ENCODE results near the gene SLC39A13.
"Not testable (repeated sequence)": the region's sequence is repeated elsewhere in the genome, so short reads cannot be mapped to it uniquely, and the experiment has no call there.

SLC39A13 gene

DNA sequence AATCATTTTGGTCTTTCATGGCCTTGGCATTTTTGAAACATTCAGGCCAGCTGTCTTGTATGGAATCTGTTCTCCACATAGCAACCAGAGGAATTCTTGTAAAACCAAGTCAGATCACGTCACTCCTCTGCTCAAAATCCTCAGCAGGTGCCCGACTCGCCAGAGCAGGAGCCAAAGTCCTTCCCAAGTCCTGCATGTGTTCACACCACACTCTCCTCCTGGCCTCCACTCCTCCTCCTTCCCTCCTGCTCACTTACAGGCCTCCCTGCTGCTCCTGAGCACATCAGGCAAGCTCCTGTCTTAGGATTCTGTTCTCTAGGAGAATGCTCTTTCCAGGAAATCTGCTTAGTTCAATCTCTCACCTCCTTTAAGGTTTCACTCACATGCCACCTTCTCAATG is 24.8 kb downstream of the SLC39A13 start:
- no peak for FAIRE-seq

DNA sequence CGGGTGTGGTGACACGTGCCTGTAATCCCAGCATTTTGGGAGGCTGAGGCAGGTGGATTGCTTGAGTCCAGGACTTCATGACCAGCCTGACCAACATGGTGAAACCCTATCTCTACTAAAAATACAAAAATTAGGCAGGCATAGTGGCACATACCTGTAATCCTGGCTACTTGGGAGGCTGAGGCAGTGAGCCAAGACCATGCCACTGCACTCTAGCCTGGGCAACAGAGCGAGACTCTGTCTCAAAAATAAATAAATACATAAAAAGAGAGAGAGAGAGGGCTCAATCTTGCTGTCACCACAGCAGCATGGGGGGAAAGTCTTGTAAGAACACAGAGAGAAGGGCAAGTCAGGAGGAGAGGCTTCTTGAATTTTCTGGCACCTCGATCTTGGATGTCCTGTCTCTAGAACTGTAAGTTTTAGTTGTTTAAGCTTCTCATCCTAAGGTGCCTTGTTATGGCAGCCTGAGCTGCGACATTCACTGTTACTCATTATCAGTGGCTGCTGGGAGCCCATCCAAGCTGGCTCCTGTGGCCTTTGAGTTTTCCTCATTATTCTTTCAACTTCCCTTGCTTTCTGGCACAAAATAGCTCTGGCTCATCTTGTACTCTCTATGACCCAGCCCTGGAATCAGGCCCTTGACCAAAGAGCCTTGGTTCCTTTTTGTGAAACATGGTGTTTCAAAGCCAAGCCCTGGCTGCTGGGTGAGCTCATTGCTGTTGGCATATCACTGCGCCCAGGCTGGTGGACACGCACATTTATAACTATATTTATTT is 25.8 kb downstream of the SLC39A13 start:
- FAIRE-seq, result no peak

DNA sequence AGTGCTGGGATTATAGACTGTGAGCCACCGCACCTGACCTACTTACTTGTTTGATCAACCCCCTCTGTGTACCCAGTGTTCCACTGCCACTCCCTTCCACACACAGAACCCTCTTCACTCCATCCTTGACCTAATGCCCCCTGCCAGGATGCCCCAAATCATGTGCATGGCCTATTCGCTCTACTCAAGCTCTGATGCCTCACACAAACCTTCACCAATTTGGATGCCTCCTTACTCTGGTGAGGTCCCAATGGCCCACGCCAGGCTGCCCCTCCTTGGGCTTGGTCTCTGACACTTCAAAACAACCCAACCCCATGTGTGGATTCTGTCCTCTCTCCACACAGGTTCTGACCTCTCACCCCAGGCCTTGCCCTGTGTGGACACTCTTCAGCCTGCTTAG is 27.3 kb downstream of the SLC39A13 start:
- no peak for FAIRE-seq

DNA sequence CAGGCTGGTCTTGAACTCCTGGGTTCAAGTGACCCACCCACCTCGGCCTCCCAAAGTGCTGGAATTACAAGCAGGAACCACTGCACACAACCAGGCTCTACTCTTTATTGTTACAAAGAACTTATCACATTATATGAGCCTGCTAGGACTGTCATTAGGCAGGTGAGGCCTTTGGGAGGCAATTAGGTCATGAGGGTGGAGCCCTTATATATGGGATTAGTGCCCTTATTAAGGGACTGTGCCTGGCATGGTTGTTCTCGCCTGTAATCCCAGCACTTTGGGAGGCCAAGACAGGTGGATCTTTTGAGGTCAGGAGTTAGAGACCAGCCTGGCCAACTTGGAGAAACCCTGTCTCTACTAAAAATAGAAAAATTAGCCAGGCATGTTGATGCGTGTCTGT is 28.3 kb downstream of the SLC39A13 start:
- no peak for FAIRE-seq

DNA sequence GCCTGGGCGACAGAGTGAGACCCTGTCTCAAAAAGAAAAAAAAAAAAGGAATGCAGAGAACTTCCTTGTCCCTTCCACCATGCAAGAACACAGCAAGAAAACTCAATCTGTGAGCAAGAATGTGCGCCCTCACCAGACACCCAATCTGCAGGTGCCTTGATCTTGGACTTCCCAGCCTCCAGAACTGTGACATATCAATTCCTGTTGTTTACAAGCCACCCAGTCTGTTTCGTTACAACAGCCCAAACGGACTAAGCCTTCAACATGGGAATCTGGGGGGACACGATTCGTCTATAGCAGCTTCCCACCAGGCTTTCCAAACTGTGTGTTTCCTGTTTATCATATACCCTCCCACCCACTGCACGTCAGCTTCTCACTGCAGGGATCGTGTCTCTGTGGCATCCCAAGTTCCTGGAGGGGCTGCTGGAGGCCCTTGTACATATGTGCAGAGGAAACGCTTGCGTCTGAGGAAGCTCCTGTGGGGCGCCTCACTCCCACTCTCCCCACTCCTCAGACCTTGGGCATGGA is 28.9 kb downstream of the SLC39A13 start:
- no peak for FAIRE-seq

DNA sequence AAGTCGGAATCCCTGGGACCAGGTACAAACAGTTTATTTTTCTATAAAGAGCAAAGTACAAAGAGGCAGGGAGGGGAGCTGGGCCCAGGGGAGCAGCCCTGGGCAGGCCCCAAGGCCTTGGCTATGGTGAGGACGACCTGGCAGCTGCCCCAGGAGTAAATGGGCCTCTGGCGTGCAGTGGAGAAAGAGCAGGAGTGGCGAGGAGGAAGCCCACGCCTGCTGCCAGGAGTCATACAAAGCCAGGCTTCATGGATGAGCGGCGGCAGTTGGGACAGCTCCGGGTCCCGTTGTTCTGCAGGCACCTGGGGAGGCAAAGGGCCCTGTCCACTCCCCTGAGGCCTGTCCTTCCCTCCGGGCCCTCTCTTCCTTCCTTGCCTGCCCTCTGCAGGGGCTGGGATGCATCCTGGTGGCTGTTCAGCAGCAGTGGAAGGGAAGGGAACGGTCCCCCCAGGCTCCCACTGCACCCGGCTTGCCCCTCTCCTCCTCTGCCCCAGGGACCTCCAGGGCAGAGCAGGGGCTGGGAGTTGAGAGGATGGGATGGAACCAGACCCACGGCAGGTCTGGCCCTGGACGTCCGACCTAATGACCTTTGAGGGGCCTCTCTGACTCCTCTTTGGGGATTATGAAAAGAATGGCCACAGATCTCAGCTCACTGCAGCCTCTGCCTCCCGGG is 29.5 kb downstream of the SLC39A13 start:
- FAIRE-seq, result no peak

DNA sequence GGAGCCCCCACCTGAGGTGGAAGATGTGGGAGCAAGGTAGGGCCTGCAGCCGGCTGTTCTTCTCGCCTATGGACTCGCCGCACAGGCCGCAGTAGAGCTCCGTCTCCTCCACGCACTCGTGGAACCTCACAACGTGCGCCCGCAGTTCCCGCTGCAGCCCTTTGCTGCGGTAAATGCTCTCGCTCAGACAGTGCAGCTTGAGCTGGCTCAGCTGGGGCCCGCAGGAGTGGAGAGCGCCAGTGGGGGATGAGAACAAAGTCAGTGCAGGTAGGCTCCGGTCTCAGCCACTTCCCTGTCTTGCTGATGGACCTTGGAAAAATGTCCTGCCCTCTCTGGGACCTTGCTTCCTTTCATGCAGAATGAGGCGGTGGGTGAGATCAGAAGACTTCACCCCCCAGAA is 30.3 kb downstream of the SLC39A13 start:
- FAIRE-seq, result no peak

DNA sequence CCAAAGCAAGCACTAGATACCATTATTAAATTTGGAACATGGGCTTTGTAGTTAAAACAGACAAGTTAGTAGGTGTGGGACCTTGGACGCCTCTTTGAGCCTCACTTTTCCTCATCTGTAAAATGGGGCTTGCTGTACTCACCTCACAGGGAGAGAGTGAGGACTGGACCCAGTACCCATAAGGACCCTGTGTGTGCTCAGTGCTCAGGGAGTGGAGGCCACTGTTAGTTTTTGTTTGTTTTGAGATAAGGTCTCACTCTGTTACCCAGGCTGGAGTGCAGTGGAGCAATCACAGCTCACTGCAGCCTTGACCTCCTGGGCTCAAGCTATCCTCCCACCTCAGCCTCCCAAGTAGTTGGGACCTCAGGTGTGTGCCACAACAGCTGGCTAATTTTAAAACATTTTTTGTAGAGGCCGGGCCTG is 31.7 kb downstream of the SLC39A13 start:
- FAIRE-seq, result no peak

DNA sequence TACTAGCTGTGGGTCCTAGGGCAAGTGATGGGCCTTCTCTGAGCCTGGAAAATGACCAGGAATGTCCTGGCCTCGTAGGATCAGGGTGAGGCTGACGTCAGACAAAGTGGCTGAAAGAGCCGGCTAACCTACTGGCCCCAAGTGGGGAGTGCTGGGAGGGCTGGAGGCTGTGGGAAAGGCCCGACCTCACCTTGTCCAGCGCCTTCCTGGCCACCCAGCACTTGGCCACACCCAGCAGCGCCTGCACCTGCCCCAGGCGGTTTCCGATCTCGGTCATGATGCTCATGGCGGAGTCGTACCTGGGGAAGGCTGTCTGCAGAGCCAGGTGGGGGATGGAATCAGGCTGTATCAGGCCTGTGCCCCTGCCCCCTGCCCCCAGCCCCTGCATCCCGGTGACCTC is 33.0 kb downstream of the SLC39A13 start:
- FAIRE-seq, result no peak

DNA sequence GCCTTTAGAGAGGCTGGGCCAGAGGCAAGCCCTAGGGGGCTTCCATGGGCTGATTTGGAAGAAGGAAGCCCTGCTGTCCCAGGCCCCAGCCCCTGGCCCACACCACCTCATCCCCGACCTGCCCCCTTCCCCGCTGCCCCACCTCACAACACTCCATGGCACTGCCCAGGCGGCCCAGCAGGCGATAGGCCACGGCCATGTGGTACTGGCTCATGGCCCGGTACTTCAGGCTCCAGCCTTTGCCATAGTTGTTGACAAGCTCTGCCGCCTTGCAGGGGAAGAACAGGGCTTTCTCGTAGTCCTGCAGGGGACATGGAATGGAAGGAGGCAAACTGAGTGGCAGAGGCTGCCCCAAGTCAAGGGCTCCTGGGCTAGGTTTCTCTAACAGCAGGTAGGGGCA is 34.1 kb downstream of the SLC39A13 start:
- no peak for FAIRE-seq

DNA sequence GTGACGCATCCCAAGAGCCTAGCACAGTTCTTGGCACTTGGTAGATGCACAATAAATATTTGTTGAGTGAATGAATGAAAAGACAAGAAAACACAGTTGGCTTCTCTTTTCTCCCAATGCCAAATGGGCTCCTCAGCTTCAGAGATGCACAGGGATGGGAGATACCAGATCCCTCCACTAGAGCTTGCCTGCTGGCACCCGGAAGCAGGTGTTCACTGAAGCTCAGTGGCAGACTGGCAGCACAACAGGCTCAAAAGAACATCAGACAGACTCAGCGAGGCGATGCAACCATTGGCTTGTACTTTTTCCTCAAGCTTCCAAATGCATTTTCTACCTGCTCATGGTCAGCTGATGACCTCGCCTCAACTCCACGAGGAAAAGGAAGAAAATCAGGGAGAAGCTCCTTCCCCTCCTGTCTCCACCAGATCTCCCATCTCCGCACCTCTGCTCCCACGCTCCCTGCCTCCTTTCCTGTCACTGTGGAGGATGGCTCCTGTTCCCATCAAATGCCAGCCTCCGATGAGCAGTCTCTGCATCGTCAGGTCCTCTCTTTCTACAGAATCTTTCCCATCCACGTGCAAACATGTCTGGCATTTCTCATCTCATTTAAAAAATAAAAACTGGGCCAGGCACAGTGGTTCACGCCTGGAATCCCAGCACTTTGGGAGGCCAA is 34.8 kb downstream of the SLC39A13 start:
- no peak for FAIRE-seq

DNA sequence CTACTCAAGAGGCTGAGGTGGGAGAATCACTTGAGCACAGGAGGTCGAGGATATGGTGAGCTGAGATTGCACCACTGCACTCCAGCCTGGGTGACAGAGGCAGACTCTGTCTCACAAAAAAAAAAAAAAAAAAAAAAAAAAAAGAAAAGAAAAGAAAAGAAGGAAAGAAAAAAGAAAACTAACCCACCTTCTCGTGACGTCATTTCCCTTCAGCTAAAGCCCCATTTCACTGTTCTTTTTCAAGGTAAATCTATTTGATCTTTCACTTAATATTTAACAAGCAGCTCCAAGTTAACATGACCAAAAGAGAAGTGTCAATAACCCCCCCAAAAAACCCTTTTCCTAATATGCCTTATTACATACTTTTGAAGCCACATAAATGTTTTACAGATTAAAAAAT is 35.4 kb downstream of the SLC39A13 start:
- FAIRE-seq, result no peak

DNA sequence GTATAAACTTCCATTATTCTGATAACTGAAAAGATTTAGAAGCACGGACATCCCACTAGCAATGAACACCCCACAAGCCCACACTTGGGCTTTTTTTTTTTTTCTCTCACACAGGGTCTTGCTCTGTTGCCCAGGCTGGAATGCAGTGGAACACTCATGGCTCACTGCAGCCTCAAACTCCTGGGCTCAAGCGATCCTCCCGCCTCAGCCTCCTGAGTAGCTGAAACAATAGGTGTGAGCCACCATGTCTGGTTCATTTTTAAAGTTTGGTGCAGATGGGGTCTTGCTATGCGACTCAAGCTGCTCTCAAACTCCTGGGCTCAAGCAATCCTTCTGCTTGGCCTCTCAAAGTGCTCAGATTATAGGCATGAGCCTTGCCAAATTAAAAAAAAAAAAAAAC is 37.5 kb downstream of the SLC39A13 start:
- FAIRE-seq, result no peak

DNA sequence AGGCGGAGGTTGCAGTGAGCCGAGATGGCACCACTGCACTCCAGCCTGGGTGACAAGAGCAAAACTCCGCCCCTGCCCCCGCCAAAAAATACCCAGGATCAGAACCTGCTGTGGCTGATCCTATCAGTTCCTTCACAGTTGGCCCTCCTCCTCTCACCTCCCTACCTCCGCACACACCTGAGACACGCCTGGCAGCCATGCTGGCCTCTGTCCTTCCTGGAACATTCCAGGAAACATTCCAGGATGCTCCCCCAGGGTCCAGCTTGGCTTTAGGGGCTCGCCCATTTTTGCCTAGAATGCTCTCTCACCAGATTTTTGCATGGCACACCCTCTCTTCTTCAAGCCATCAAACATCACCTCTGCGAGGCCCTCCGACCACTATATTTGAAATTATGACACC is 38.4 kb downstream of the SLC39A13 start:
- FAIRE-seq, result no peak

DNA sequence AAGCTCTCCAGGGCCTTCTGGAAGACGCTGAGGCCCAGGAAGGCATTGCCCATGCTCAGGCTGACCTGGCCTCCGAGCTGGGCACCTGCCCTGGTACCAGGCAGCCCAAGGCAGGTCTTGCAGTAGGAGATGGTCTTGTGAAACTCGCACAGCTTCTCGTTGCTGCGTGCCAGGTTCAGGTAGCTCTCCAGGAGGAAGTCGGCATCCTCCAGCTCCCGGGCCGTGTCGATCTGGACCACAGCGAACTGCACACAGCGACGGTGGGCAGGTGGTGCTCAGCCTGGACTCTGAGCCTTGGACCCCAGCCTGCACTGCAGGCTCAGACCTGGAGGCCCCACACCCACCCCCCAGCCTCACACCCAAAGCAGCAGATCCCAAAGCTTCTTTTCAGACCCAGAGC is 39.5 kb downstream of the SLC39A13 start:
- no peak for FAIRE-seq

DNA sequence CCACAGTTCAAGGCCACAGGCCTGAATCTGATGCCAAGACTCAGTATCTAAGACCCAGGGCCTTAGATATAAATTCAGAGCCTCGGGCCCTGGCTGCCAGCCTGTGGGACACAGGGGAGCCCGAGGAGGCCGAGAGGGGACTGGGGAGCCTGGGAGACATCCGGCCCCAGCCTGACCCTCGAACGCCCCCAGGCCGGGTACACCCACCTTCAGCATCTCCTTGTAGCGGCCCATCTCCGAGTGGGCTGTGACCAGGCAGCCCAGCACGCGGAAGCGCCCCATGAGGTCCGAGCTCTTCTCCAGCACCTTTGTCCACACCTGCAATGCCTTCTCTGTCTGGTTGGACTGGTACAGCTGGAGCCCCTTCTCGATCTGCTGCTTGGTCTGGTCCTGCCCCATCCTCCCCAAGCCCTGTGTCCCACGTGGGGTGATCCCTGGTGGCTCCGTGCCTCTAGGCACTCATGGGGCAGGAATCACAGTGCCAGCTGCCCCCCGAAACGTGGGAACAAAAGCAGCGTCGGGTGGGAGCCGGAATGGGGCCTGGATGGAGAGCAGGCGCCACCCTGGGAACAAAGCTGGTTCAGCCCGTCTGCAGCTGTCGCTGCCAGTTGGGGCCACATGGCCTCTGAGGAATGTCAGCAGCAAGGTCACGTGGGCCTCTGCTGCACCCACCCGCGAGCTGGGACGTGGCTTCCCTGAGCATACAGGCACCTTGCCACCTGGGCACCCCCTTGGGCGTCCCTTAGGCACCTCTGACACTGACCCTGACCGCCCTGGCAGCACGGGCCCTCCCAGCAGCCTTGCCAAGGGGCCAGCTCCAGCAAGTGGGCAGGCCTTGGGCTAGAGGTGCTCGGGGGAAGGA is 40.4 kb downstream of the SLC39A13 start, which contains the start of gene RAPSN:
TSS of gene RAPSN (minus strand) at position 571 of the 862 bp plus-strand sequence. CDS start at position 399, 172 bp downstream.
- FAIRE-seq, result no peak

DNA sequence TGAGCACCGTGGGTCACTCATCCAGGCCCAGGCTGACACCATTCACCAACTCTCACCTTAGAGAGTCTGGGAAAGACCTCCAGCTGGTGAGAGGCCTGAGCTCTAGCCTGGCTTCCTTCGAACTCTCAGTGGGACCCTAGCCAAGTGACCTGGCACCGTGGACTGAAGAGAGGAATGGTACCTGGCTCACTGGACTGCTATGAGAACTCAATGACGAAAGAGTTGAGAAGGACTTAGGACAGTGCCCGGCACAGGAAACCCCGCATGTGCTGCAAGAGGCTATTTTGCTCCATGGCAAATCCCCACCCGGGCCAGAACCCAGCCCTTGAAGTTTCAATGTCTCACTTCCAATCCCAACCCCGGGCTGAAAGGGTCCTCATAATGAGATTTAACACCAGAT is 41.2 kb downstream of the SLC39A13 start:
- no peak for FAIRE-seq

DNA sequence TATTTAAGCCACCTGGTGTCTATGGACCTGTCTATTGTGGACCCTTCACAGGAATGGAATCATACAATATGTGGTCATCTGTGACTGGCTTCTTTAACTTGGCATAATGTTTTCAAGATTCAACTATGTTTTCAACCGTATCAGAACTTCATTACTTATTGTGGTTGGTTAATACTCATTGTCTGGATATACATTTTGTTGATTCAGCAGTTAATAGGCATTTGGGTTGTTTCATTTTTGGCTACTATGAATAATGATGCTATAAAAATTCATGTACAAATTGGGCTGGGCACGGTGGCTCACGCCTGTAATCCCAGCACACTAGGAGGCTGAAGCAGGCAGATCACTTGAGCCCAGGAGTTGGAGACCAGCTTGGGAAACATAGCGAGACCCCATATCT is 43.0 kb downstream of the SLC39A13 start:
- no peak for FAIRE-seq

DNA sequence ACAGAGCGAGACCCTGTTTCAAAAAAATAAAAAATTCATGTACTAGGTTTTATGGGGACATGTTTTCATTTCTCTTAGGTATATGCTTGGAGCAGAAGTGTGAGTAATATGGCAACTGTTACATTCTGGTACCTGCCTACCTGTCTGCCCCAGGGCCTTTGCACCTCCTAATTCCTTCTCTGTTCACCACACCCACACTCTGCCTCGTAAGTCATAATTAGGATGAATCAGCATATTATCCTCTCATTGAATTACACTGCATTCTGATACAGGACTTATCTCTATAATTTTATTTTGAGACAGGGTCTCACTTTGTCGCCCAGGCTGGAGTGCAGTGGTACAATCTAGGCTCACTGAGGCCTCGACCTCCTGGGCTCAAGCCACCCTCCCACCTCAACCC is 43.6 kb downstream of the SLC39A13 start:
- FAIRE-seq, result no peak

DNA sequence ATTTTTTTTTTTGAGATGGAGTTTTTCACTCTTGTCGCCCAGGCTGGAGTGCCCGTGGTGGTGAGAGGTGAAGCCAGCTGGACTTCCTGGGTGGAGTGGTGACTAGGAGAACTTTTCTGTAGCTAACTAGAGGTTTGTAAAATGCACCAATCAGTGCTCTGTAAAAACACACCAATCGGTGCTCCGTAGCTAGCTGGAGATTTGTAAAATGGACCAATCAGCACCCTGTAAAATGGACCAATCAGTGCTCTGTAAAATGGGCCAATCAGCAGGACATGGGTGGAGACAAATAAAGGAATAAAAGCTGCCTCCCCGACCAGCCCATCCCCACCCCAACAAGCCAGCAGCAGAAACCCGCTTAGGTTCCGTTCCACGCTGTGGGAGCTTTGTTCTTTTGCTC is 45.0 kb downstream of the SLC39A13 start:
- FAIRE-seq, result no peak

DNA sequence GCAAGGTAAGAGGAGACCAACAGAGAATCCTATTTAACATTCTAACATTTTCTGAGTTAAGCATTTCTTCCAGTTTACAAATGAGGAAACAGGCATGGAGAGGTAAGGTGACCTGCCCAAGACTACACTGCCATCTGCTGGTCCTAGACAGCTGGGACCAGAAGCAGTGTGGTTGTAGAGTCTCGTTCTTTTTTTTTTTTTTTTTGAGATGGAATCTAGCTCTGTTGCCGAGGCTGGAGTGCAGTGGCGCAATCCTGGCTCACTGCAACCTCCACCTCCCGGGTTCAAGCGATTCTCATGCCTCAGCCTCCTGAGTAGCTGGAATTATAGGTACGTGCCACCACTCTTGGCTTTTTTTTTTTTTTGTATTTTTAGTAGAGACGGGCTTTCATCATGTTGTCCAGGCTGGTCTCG is 45.9 kb downstream of the SLC39A13 start:
- not testable (repeated sequence) for FAIRE-seq

DNA sequence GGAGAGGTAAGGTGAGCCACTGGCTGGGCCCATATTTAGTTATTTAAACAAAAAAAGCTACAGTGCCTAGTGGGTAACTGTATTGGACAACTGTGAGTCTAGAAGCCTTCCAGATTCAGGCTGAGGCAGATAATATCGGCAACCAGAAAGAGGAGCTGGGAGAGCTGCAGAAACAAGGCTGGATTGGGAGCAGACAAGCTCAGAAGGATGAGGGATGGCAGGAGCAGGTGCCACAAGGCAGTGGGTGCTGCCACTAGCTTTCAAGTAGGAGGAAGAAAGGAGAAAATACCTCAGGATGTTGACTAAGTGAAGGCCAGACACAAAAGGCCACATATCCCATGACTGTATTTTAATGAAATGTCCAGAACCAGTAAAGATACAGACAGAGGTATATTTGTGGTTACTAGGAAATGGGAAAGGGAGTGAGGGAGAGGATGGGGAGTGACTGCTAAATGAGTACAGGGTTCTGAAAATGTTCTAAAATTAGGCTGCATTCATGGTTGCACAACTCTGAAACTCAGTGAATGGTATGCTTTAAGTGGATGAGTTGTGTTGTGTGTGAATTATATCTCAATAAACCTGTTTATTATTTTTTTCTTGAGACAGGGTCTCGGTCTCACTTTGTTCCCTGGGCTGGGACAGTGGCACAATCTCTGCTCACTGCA is 52.3 kb downstream of the SLC39A13 start:
- FAIRE-seq, result no peak

All from islet of Langerhans (tissue), 1 donor.